ENCODE data around the gene PRRC2A.

DNA sequence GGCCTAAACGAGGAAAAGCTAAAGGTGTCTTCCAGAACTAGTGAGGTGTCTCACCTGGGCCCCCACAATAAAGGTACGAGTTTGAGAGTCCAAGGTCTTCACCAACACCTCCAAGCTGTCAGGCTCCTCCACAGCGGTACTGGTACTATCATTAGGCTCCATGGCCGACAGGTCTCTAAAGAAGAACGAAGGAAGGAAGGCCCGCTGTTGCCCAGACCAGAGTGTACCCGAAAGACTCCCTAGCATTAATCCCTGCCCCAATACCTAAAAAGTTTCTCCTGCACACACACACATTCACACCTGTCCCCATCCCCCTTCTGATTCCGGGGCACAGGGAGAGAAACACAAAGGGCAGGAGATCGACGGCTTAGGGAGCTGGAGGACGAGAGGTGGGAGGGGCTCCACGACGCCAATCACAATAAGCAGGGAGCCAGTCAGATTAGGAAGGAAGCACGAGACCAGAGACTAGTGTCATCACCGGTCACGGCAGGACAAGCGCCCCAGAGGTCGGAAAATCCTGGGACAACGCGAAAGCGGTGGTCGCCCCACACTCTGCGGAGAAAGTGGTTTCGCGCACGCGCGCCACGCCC is 31.2 kb downstream of the PRRC2A start:
- TF ChIP-seq, protein P1, sequence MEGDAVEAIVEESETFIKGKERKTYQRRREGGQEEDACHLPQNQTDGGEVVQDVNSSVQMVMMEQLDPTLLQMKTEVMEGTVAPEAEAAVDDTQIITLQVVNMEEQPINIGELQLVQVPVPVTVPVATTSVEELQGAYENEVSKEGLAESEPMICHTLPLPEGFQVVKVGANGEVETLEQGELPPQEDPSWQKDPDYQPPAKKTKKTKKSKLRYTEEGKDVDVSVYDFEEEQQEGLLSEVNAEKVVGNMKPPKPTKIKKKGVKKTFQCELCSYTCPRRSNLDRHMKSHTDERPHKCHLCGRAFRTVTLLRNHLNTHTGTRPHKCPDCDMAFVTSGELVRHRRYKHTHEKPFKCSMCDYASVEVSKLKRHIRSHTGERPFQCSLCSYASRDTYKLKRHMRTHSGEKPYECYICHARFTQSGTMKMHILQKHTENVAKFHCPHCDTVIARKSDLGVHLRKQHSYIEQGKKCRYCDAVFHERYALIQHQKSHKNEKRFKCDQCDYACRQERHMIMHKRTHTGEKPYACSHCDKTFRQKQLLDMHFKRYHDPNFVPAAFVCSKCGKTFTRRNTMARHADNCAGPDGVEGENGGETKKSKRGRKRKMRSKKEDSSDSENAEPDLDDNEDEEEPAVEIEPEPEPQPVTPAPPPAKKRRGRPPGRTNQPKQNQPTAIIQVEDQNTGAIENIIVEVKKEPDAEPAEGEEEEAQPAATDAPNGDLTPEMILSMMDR (IDR thresholded peaks at IDR 0.05; ENCODE audit: low read length): no peak
- TF ChIP-seq EZH2 (optimal IDR thresholded peaks at IDR 0.05; ENCODE audit: low read depth, low read length) (no peak), EZH2phosphoT487 (IDR thresholded peaks at IDR 0.05; ENCODE audit: low read length) (no peak)
